ENCODE measurements around the gene RPP25. TPM values are rescaled to one million over a fixed set of nuclear protein-coding genes. Genes with fewer than 3 reads are reported as not detected.
A peak's percentile ranks its signal among the peaks of the same experiment; 100 is the strongest.

The RPP25 gene
- total and polyA plus RNA-seq, 2 of the 13 experiments (the other 11 are each of a cell fraction or from before 2014, with no cell fraction given) = 0.05 to 0.11 TPM

GRCh38 chr15:74906450-74907162 is 50.0 kb downstream of the RPP25 start, which contains the start of gene FAM219B (continued):
- TF ChIP-seq GFI1 (CRISPR knock-in tag; IDR thresholded peaks at IDR 0.05; ENCODE audit: borderline replicate concordance) = no peak
- peak; percentile 23; the same call in 1 of the 2 replicates for TF ChIP-seq MEIS2 (CRISPR knock-in tag; IDR thresholded peaks at IDR 0.05)
- TF ChIP-seq ZNF12 (CRISPR knock-in tag; IDR thresholded peaks at IDR 0.05) = no peak
- TF ChIP-seq UBTF (CRISPR knock-in tag; IDR thresholded peaks at IDR 0.05) = peak; percentile 89
- no peak for TF ChIP-seq GMEB2 (CRISPR knock-in tag; IDR thresholded peaks at IDR 0.05; ENCODE audit: low read depth)
- no peak for TF ChIP-seq ATAD3A (CRISPR knock-in tag; IDR thresholded peaks at IDR 0.05)
- TF ChIP-seq ZNF138 (CRISPR knock-in tag; IDR thresholded peaks at IDR 0.05; ENCODE audit: low read depth) = no peak
- TF ChIP-seq YEATS2 (CRISPR knock-in tag; IDR thresholded peaks at IDR 0.05; ENCODE audit: borderline replicate concordance) = no peak; the same call in 1 of the 2 replicates
- TF ChIP-seq ONECUT2 (CRISPR knock-in tag; IDR thresholded peaks at IDR 0.05) = no peak
- TF ChIP-seq, protein P1, sequence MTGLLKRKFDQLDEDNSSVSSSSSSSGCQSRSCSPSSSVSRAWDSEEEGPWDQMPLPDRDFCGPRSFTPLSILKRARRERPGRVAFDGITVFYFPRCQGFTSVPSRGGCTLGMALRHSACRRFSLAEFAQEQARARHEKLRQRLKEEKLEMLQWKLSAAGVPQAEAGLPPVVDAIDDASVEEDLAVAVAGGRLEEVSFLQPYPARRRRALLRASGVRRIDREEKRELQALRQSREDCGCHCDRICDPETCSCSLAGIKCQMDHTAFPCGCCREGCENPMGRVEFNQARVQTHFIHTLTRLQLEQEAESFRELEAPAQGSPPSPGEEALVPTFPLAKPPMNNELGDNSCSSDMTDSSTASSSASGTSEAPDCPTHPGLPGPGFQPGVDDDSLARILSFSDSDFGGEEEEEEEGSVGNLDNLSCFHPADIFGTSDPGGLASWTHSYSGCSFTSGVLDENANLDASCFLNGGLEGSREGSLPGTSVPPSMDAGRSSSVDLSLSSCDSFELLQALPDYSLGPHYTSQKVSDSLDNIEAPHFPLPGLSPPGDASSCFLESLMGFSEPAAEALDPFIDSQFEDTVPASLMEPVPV (CRISPR knock-in tag; IDR thresholded peaks at IDR 0.05) = peak; percentile 65; the same call in 1 of the 2 replicates
- TF ChIP-seq GZF1 (CRISPR knock-in tag; IDR thresholded peaks at IDR 0.05) = no peak
- TF ChIP-seq KLF6 (CRISPR knock-in tag; IDR thresholded peaks at IDR 0.05) = no peak; the same call in 1 of the 2 replicates
- TF ChIP-seq MZF1 (CRISPR knock-in tag; IDR thresholded peaks at IDR 0.05; ENCODE audit: borderline replicate concordance) = no peak
- TF ChIP-seq ZNF326 (CRISPR knock-in tag; IDR thresholded peaks at IDR 0.05; ENCODE audit: borderline replicate concordance) = no peak
- no peak for TF ChIP-seq ZNF431 (CRISPR knock-in tag; IDR thresholded peaks at IDR 0.05; ENCODE audit: borderline replicate concordance, low read depth)
- TF ChIP-seq, protein P2, sequence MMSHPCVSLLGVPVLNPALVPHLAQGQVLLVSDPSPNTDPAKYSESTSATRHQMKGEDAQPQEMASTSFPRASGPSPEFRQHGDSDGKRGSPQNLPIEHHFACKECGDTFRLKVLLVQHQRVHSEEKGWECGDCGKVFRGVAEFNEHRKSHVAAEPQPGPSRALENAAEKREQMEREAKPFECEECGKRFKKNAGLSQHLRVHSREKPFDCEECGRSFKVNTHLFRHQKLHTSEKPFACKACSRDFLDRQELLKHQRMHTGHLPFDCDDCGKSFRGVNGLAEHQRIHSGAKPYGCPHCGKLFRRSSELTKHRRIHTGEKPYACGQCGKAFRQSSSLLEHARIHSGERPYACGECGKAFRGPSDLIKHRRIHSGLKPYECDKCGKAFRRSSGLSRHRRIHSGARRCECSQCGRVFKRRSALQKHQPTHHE (CRISPR knock-in tag; IDR thresholded peaks at IDR 0.05; ENCODE audit: borderline replicate concordance) = no peak
- TF ChIP-seq THYN1 (CRISPR knock-in tag; IDR thresholded peaks at IDR 0.05; ENCODE audit: borderline replicate concordance, low read depth) = no peak
- TF ChIP-seq ZNF704 (CRISPR knock-in tag; IDR thresholded peaks at IDR 0.05; ENCODE audit: borderline replicate concordance) = no peak
- TF ChIP-seq MBNL3 (CRISPR knock-in tag; conservative IDR thresholded peaks at IDR 0.05) = no peak
- TF ChIP-seq ZNF143 (CRISPR knock-in tag; IDR thresholded peaks at IDR 0.05) = no peak
- no peak for TF ChIP-seq JUNB (CRISPR knock-in tag; IDR thresholded peaks at IDR 0.05; ENCODE audit: borderline replicate concordance)
- TF ChIP-seq NR2F1 (CRISPR knock-in tag; IDR thresholded peaks at IDR 0.05) = no peak

Data from HepG2 (cell line).